ENCODE data around the gene THRSP.
A peak's percentile ranks its signal among the peaks of the same experiment; 100 is the strongest.
"Not testable (repeated sequence)": the region's sequence is repeated elsewhere in the genome, so short reads cannot be mapped to it uniquely, and the experiment has no call there.

THRSP gene

GRCh38 chr11:78039391-78039918, 24.2 kb upstream of the THRSP start:
- no peak for DNase-seq

GRCh38 chr11:78039919-78040671, 23.6 kb upstream of the THRSP start:
- DNase-seq, result peak in 1 of 2 experiments; percentile 82

GRCh38 chr11:78040691-78041379, 22.8 kb upstream of the THRSP start:
- no peak for DNase-seq

GRCh38 chr11:78041380-78041719, 22.3 kb upstream of the THRSP start:
- not testable (repeated sequence) for DNase-seq

GRCh38 chr11:78041843-78042440, 21.7 kb upstream of the THRSP start:
- no peak for DNase-seq

- DNase-seq, result no peak
Observed at GRCh38 chr11:78044706-78045105, 19.0 kb upstream of the THRSP start.

- DNase-seq, result peak; percentile 73 to 91
Observed at GRCh38 chr11:78045851-78046485, 17.7 kb upstream of the THRSP start.

GRCh38 chr11:78046486-78046854, 17.2 kb upstream of the THRSP start:
- DNase-seq, result no peak

GRCh38 chr11:78048561-78048960, 15.1 kb upstream of the THRSP start:
- no peak for DNase-seq

- DNase-seq, result no peak
Observed at GRCh38 chr11:78049348-78049747, 14.3 kb upstream of the THRSP start.

GRCh38 chr11:78050964-78051831, 12.5 kb upstream of the THRSP start:
- no peak for DNase-seq

GRCh38 chr11:78054971-78055370, 8.7 kb upstream of the THRSP start:
- no peak for DNase-seq

GRCh38 chr11:78056093-78056492, 7.6 kb upstream of the THRSP start:
- no peak for DNase-seq

- no peak for DNase-seq
Observed at GRCh38 chr11:78057462-78058055, 6.1 kb upstream of the THRSP start.

GRCh38 chr11:78059749-78060328, 3.8 kb upstream of the THRSP start:
- not testable (repeated sequence) for DNase-seq

GRCh38 chr11:78060533-78060932, 3.1 kb upstream of the THRSP start:
- no peak for DNase-seq

- DNase-seq, result peak in 1 of 2 experiments; percentile 45
Observed at GRCh38 chr11:78061088-78061920, 2.4 kb upstream of the THRSP start.

GRCh38 chr11:78061921-78062311, 1.7 kb upstream of the THRSP start:
- no peak for DNase-seq

GRCh38 chr11:78062671-78063070, 990 bp upstream of the THRSP start:
- DNase-seq, result no peak

GRCh38 chr11:78065203-78065602, 1.5 kb downstream of the THRSP start:
- no peak for DNase-seq

- DNase-seq, result no peak
Observed at GRCh38 chr11:78066471-78066870, 2.8 kb downstream of the THRSP start.

Data from NCI-H446 (cell line).